ENCODE results near the gene CTBP2. TPM values are rescaled to one million over a fixed set of nuclear protein-coding genes. Genes with fewer than 3 reads are reported as not detected.

CTBP2 gene
- total RNA-seq, 4 donors from 2014 or later = 65.9 to 129 (median 71.2) TPM

DNA sequence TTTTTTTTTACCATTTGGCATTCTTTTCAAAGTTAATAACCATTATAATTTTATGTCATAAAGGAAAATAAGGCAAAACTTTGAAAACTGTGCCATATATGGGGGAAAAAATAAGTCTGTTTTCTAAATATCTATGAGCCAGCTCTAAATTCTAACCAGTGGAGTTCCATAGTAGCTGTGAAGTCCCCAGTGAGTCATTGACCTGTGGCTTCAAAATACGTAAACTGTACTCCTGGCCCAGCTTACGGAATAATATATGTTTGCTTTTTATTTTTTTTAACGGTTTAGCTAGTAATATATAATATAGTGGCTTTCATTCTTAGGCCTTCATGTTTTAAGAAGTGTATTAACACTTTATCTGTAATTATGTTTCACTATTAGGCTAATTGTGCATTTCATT is 197.9 kb downstream of the CTBP2 start:
- Histone ChIP-seq H3K27ac (no peak overlapping the region), H3K36me3 (no peaks in the 10 kb centered on the region), H3K9me3 (no peaks in the 10 kb centered on the region), H3K4me1 (no peaks in the 10 kb centered on the region), H3K27me3 (no peaks in the 10 kb centered on the region), H3K4me3 (no peak overlapping the region)
- TF ChIP-seq, protein P1, sequence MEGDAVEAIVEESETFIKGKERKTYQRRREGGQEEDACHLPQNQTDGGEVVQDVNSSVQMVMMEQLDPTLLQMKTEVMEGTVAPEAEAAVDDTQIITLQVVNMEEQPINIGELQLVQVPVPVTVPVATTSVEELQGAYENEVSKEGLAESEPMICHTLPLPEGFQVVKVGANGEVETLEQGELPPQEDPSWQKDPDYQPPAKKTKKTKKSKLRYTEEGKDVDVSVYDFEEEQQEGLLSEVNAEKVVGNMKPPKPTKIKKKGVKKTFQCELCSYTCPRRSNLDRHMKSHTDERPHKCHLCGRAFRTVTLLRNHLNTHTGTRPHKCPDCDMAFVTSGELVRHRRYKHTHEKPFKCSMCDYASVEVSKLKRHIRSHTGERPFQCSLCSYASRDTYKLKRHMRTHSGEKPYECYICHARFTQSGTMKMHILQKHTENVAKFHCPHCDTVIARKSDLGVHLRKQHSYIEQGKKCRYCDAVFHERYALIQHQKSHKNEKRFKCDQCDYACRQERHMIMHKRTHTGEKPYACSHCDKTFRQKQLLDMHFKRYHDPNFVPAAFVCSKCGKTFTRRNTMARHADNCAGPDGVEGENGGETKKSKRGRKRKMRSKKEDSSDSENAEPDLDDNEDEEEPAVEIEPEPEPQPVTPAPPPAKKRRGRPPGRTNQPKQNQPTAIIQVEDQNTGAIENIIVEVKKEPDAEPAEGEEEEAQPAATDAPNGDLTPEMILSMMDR (IDR thresholded peaks at IDR 0.05) = no peak
- intact Hi-C loops (cut with DNase I; ENCODE audit: low total_unique reads) = no loop called here
- DNase-seq = no peak

DNA sequence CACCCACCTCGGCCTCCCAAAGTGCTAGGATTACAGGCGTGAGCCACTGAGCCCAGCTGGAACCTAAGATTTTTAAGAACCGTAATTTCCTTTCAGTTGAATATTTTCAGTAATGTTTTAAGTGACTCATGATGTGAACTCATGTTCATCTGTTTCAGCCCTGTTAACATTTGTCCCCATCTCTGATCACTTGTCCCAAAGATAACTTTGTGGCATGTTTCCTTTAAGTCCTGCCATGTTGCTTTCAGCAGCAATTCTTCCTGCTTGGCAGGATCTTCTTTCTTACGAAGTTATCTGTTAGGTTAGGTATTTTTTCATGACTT is 199.2 kb downstream of the CTBP2 start:
- no peak overlapping the region for H3K27ac ChIP-seq
- no peak overlapping the region for H3K4me3 ChIP-seq
- intact Hi-C loops (cut with DNase I; ENCODE audit: low total_unique reads) = no loop called here
- H3K36me3 ChIP-seq = no peaks in the 10 kb centered on the region
- no peak for DNase-seq
- TF ChIP-seq, protein P1 (IDR thresholded peaks at IDR 0.05) = no peak
- TF ChIP-seq POLR2A (IDR thresholded peaks at IDR 0.05) = no peak
- H3K9me3 ChIP-seq = no peaks in the 10 kb centered on the region
- peaks cover 0 to under 1% of the 10 kb centered on the region in 2 donors for H3K4me1 ChIP-seq
- H3K27me3 ChIP-seq = no peaks in the 10 kb centered on the region

DNA sequence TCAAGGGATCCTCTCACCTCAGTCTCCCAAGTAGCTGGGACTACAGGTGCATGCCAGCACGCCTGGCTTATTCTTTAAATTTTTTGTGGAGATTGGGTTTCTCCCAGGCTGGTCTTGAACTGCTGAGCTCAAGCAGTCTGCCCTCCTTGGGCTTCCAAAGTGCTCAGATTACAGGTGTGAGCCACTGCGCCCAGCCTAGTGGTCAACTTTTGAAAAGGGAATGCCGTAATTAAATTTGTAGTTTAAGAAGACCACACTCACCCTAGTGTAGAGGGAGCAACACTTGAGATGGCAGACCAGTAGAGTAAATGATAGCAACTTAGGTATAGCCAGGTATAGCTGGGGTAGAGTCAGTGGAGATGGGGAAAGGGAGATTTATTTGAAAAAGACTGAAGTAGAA is 200.8 kb downstream of the CTBP2 start:
- no peak overlapping the region for H3K4me3 ChIP-seq
- TF ChIP-seq POLR2A (IDR thresholded peaks at IDR 0.05) = no peak
- TF ChIP-seq, protein P1 (IDR thresholded peaks at IDR 0.05) = no peak
- H3K9me3 ChIP-seq = no peaks in the 10 kb centered on the region
- H3K27me3 ChIP-seq = no peaks in the 10 kb centered on the region
- H3K36me3 ChIP-seq = no peaks in the 10 kb centered on the region
- H3K27ac ChIP-seq = no peak overlapping the region
- intact Hi-C loops (cut with DNase I; ENCODE audit: low total_unique reads) = no loop called here
- no peak for DNase-seq
- peaks cover 0 to 3% of the 10 kb centered on the region in 2 donors for H3K4me1 ChIP-seq

DNA sequence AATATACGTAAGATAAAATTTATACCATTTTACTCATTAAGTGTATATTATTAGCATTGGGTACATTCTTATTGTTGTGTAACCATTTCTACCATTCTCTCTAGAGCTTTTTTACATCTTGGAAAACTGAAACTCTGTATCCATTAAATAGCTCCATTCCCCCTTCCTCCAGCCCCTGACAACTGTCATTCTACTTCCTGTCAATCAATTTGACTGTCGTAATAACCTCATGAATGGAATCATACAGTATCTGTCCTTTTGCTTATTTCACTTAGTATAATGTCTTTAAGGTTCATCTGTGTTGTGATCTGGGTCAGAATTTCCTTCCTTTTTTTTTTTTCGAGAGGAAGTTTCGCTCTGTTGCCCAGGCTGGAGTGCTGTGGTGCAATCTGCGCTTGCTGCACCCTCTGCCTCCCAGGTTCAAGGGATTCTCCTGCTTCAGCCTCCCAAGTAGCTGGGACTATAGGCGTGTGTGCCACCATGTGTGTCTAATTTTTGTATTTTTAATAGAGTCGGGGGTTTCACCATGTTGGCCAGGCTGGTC is 202.9 kb downstream of the CTBP2 start:
- no peaks in the 10 kb centered on the region for H3K9me3 ChIP-seq
- H3K27me3 ChIP-seq = no peaks in the 10 kb centered on the region
- intact Hi-C loops (cut with DNase I; ENCODE audit: low total_unique reads) = no loop called here
- H3K27ac ChIP-seq = no peak overlapping the region
- no peak for DNase-seq
- H3K4me3 ChIP-seq = no peak overlapping the region
- no peaks in the 10 kb centered on the region for H3K36me3 ChIP-seq
- peaks cover 0 to 3% of the 10 kb centered on the region in 2 donors for H3K4me1 ChIP-seq
- TF ChIP-seq, protein P1 (IDR thresholded peaks at IDR 0.05) = no peak
- TF ChIP-seq POLR2A (IDR thresholded peaks at IDR 0.05) = no peak

DNA sequence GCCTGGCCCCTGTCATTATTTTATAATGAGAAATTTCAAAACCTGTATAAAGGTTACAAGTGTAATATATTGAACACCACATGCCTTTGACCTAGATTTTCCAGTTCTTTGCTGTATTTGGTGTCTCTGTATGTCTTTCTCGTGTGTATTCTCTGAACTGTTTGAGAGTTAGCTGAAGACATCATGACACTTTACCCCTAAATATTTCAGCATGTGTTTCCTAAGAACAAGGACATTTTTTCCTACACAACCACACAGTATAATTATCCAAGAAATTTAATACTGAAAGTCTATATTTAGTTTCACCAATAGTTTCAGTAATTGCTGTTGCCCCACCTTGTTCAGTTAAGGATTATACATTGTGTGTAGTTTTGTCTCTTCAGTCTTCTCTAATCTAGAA is 203.6 kb downstream of the CTBP2 start:
- DNase-seq = no peak
- Histone ChIP-seq H3K27me3 (no peaks in the 10 kb centered on the region), H3K4me3 (no peak overlapping the region), H3K36me3 (no peaks in the 10 kb centered on the region), H3K4me1 (peaks cover 0 to 3% of the 10 kb centered on the region in 2 donors), H3K9me3 (no peaks in the 10 kb centered on the region), H3K27ac (no peak overlapping the region)
- TF ChIP-seq POLR2A (IDR thresholded peaks at IDR 0.05) = no peak
- TF ChIP-seq, protein P1 (IDR thresholded peaks at IDR 0.05) = no peak
- intact Hi-C loops (cut with DNase I; ENCODE audit: low total_unique reads) = no loop called here
